DMS79 (cell line): ENCODE data around the gene FBXL14.
A peak's percentile ranks its signal among the peaks of the same experiment; 100 is the strongest.

ENCODE experiments used
- DNase-seq: peaks from one replicate; lab custom pipeline; 2025; lab: John Stamatoyannopoulos, UW

The FBXL14 gene

GRCh38 chr12:1593174-1594005 is 991 bp downstream of the FBXL14 start:
- no peak for DNase-seq

DNA sequence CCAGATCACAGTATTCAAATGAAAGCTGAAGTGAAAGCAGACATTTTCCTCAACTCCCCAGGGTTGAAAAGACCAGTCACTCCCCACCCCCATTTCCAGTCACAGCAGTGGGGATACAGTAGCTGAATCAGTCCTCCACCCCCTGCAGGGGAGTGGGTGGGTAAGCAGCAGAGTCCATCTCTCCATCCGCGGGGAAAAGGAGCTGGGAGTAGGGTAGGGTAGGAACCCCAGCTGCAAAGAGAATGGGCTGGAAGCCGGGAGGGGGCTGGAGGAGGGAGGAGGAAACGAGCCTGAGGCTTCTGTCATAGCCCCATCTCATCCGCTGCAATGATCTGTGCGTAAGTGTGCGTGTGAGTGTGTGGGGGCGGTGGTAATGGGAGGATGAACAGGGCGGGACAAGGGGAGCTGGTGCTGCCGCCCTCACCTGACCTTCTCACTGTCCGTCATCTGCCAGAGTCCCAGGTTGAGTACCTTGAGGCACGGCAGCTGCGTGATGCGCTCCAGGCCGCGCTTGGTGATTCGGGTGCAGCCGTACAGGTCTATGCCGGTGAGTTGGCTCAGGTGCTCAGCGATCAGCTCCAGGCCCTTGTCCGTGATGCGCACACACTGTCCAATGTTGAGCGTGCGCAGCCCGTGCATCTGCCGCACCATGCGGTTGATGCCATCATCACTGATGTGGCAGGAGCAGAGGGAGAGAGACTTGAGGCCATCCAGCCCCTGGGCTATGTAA is 1.8 kb downstream of the FBXL14 start:
- DNase-seq, result no peak

- no peak for DNase-seq
Observed at GRCh38 chr12:1591543-1591942, 2.8 kb downstream of the FBXL14 start.

DNA sequence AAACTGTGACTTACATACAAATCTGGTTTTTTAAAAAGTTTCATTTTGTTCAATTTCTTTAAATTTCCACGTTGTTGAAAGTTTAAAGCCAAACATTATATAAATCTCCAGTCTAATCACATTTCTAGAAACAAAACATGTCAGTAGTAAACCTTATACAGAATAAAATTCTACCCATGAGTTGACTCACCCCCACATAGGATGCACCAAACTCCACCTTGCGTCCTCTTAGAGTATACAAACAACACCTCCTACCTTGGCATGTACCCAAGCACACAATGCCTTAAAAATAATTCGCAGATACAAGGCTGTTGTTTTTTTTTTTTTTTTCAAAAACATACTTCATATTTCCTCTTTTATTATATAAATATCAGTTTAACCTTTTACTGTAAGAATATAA is 3.3 kb downstream of the FBXL14 start:
- DNase-seq, result no peak

- no peak for DNase-seq
Observed at GRCh38 chr12:1590221-1590979, 4.0 kb downstream of the FBXL14 start.

DNA sequence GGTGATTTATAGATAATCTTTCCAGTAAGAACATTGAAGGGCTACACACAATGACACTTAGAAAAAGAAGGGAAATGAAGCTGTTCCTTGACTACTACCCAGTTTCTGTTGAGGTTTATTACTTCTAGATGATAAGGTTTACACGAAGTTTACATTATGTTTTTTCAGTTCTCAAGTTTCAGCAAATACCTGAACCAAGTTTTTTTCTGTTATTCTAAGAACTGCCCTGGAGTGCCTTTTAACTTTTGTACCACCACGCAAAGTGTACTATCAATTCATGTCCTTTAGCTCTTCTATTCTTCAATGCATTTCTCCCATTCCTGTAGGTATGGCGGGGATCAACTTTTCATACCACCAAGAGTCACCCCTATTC is 5.8 kb downstream of the FBXL14 start:
- no peak for DNase-seq

- no peak for DNase-seq
Observed at GRCh38 chr12:1587927-1588574, 6.3 kb downstream of the FBXL14 start.

DNA sequence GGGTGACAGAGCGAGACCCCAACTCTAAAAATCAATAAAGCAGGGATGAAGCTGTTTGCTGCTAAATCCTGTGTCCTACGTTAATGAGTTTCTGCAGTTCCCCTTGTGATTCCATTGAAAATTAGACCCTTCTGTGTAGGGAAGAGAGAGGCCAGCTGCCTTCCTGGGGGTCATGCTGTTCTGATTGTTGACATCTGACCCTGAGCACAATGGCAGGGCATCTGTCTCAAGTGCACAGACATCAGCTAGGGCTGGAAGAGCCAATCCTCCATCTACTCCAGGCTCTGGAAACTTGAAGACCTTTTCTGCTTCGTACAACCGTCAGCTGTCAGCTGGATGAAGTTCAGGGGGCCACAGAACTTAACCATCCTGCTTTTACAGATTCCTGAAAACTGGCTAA is 10.1 kb downstream of the FBXL14 start:
- DNase-seq, result no peak

- DNase-seq, result peak; percentile 44
Observed at GRCh38 chr12:1583421-1584078, 10.8 kb downstream of the FBXL14 start.

DNA sequence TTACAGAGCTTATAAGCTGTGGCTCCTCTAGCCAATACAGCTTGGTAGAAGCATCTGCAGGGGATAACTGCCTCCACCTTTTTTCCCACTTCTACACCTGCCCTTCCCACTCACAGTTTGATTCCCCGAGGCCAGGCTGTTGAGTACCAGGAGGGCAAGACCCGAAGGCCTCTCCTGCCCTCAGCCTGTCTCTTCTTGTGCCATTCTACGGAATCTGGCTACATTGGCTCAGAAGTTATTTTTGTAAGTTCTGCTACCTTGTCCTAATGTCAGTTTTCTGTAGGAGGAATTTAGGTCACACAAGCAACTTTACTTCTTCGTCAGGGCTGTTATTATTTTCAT is 11.7 kb downstream of the FBXL14 start:
- DNase-seq, result no peak

DNA sequence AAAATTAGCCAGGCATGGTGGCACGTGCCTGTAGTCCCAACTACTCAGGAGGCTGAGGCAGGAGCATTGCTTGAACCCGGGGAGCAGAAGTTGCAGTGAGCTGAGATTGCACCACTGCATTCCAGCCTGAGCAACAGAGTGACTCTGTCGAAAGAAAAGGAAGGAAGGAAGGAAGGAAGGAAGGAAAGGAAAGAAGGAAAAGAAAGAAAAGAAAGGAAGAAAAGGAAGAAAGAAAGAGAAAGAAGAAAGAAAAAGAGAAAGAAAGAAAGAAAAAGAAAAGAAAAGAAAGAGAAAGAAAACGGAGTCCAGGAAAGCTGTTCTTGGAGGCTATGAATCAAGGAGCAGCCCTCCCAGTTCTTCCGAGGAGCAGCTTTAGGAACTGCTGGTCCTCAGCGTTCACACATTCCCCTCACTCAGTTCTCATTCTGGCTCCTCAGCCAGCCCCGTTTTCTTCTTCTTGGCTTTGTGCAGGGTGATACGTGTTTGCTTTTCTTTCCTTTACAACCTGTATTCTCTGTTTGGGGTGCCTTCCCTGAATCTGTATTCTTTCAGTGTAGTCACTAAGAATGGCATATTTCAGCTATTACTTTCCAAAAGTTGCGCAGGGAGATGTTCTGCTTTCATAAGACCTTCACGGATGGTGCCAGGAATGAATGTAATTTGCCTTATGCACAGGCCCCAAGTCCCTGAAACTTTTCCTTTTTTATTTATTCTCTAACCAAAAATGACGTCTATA is 12.2 kb downstream of the FBXL14 start:
- no peak for DNase-seq

- DNase-seq, result no peak
Observed at GRCh38 chr12:1580526-1580925, 13.9 kb downstream of the FBXL14 start.

GRCh38 chr12:1579651-1580435 is 14.5 kb downstream of the FBXL14 start:
- DNase-seq, result no peak

- peak; percentile 32 for DNase-seq
Observed at GRCh38 chr12:1576410-1577241, 17.8 kb downstream of the FBXL14 start.

GRCh38 chr12:1575408-1576401 is 18.7 kb downstream of the FBXL14 start:
- no peak for DNase-seq

DNA sequence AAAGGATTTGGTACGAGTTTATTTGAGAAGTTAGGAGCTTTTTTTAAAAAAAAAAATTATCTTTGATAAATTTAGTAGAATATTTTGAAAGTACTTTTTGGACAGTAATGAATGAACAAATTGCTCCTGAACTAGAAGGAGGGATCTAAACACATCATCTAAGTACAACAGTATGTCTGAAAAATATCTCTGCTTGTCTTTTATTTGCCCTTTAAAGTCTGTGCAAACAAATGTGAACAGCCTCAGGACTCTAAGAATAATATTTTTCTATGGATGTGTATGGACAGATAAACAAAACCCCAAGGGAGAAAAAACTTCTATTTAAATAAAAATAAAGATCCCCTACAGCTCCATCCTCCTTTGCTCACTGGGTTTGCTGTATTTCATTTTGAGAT is 19.5 kb downstream of the FBXL14 start:
- no peak for DNase-seq

- DNase-seq, result no peak
Observed at GRCh38 chr12:1573960-1574864, 20.2 kb downstream of the FBXL14 start.
